Measurements from ENCODE around the gene IGSF9.

GRCh38 chr1:159980076-159980475 is 34.7 kb upstream of the IGSF9 start:
- TF ChIP-seq, protein P1, sequence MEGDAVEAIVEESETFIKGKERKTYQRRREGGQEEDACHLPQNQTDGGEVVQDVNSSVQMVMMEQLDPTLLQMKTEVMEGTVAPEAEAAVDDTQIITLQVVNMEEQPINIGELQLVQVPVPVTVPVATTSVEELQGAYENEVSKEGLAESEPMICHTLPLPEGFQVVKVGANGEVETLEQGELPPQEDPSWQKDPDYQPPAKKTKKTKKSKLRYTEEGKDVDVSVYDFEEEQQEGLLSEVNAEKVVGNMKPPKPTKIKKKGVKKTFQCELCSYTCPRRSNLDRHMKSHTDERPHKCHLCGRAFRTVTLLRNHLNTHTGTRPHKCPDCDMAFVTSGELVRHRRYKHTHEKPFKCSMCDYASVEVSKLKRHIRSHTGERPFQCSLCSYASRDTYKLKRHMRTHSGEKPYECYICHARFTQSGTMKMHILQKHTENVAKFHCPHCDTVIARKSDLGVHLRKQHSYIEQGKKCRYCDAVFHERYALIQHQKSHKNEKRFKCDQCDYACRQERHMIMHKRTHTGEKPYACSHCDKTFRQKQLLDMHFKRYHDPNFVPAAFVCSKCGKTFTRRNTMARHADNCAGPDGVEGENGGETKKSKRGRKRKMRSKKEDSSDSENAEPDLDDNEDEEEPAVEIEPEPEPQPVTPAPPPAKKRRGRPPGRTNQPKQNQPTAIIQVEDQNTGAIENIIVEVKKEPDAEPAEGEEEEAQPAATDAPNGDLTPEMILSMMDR (IDR thresholded peaks at IDR 0.05; ENCODE audit: low read length): no peak
- no peak for TF ChIP-seq EZH2 (IDR thresholded peaks at IDR 0.05; ENCODE audit: borderline replicate concordance, low read length)
